ENCODE data around the gene CDKN2B-AS1. TPM values are rescaled to one million over a fixed set of nuclear protein-coding genes. Genes with fewer than 3 reads are reported as not detected.

The CDKN2B-AS1 gene
- total RNA-seq, 1 donor from 2014 or later: 0.58 TPM

GRCh38 chr9:22131817-22132216 lies 137.2 kb downstream of the CDKN2B-AS1 start:
- Mint-ChIP-seq H3K27ac (no peak overlapping the region), H3K9me3 (no peaks in the 10 kb centered on the region), H3K4me3 (no peak overlapping the region), H3K27me3 (no peaks in the 10 kb centered on the region), H3K4me1 (ENCODE audit: unreplicated experiment) (peaks cover 5% of the 10 kb centered on the region), H3K36me3 (no peaks in the 10 kb centered on the region)
- TF ChIP-seq, protein P1, sequence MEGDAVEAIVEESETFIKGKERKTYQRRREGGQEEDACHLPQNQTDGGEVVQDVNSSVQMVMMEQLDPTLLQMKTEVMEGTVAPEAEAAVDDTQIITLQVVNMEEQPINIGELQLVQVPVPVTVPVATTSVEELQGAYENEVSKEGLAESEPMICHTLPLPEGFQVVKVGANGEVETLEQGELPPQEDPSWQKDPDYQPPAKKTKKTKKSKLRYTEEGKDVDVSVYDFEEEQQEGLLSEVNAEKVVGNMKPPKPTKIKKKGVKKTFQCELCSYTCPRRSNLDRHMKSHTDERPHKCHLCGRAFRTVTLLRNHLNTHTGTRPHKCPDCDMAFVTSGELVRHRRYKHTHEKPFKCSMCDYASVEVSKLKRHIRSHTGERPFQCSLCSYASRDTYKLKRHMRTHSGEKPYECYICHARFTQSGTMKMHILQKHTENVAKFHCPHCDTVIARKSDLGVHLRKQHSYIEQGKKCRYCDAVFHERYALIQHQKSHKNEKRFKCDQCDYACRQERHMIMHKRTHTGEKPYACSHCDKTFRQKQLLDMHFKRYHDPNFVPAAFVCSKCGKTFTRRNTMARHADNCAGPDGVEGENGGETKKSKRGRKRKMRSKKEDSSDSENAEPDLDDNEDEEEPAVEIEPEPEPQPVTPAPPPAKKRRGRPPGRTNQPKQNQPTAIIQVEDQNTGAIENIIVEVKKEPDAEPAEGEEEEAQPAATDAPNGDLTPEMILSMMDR (conservative IDR thresholded peaks at IDR 0.05): no peak
- no peak for DNase-seq (ENCODE audit: extremely low spot score, unreplicated experiment)

- H3K4me1 Mint-ChIP-seq (ENCODE audit: unreplicated experiment): peaks cover under 1% of the 10 kb centered on the region
- H3K27me3 Mint-ChIP-seq: no peaks in the 10 kb centered on the region
- H3K9me3 Mint-ChIP-seq: no peaks in the 10 kb centered on the region
- peak overlapping the region; percentile 19 for H3K27ac Mint-ChIP-seq
- TF ChIP-seq, protein P1 (conservative IDR thresholded peaks at IDR 0.05): no peak
- H3K36me3 Mint-ChIP-seq: no peaks in the 10 kb centered on the region
- H3K4me3 Mint-ChIP-seq: no peak overlapping the region
- no peak for DNase-seq (ENCODE audit: extremely low spot score, unreplicated experiment)
Measured at GRCh38 chr9:22134390-22134789, 139.8 kb downstream of the CDKN2B-AS1 start.

DNA sequence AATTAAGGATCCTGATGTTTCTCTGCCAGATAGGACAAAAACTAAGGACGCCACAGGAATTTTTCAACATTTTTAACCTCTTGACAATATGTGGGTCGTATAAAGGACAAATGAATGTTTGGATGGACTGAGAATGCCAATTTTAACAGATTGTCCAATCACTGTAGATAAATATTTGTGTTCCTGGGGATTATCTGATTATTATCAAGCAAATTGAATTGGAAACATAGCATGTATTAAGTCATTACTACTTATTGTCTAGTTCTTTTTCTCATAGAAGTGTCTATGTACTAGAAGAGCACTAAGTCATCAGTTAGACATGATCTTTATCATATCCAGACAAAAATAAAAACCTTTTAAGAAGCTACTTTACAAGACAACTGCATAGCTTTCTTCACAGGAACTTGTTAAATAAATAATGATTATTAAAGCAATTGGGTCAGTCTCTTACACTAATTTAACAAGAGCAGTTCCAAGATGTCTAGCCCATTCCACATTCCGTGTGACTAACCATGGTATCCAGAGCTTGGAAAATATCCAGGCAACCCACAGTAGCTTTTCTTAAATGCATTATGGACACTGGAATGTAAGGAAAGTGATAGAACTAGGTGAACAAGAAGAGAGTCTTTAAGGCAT lies 142.0 kb downstream of the CDKN2B-AS1 start:
- Mint-ChIP-seq H3K36me3 (no peaks in the 10 kb centered on the region), H3K27ac (no peak overlapping the region), H3K4me3 (no peak overlapping the region), H3K4me1 (ENCODE audit: unreplicated experiment) (no peaks in the 10 kb centered on the region), H3K27me3 (no peaks in the 10 kb centered on the region), H3K9me3 (no peaks in the 10 kb centered on the region)
- TF ChIP-seq, protein P1 (conservative IDR thresholded peaks at IDR 0.05): no peak
- DNase-seq (ENCODE audit: extremely low spot score, unreplicated experiment): no peak

GRCh38 chr9:22138956-22139660 lies 144.5 kb downstream of the CDKN2B-AS1 start:
- TF ChIP-seq, protein P1 (conservative IDR thresholded peaks at IDR 0.05): no peak
- H3K27me3 Mint-ChIP-seq: no peaks in the 10 kb centered on the region
- no peak for DNase-seq (ENCODE audit: extremely low spot score, unreplicated experiment)
- H3K4me3 Mint-ChIP-seq: no peak overlapping the region
- peaks cover 4% of the 10 kb centered on the region for H3K4me1 Mint-ChIP-seq (ENCODE audit: unreplicated experiment)
- no peaks in the 10 kb centered on the region for H3K36me3 Mint-ChIP-seq
- H3K27ac Mint-ChIP-seq: no peak overlapping the region
- no peaks in the 10 kb centered on the region for H3K9me3 Mint-ChIP-seq

DNA sequence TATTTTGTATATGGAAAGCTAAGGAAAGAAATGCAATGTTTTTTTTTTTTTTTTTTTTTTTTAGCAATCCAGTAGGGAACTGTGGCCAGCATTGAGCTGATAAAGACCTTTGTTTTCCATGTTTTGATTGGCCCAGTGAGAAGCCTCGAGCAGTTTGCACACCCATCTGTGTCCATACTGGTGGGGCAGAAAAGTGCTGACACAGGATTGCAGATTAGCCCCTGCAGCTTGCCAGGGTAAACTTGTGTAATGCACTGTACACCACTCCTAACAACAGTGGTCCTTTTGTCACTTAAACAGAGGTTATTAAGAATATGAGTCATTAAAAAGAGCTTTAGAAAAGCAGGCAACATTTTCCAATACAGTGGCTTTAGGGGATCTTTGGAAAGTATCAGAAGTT lies 147.3 kb downstream of the CDKN2B-AS1 start:
- Mint-ChIP-seq H3K36me3 (no peaks in the 10 kb centered on the region), H3K27ac (no peak overlapping the region), H3K9me3 (no peaks in the 10 kb centered on the region), H3K4me1 (ENCODE audit: unreplicated experiment) (peaks cover 4% of the 10 kb centered on the region), H3K4me3 (no peak overlapping the region), H3K27me3 (no peaks in the 10 kb centered on the region)
- TF ChIP-seq, protein P1 (conservative IDR thresholded peaks at IDR 0.05): no peak
- no peak for DNase-seq (ENCODE audit: extremely low spot score, unreplicated experiment)

Data from type B pancreatic cell (in vitro differentiated cells).